Ovary (tissue), 3 donors: ENCODE results near the gene VCP.

Experiments
- EP300 ChIP-seq: sonication (generic); formaldehyde crosslinking; IDR thresholded peaks from one replicate; pipeline ENCODE4 v1.6.1; 2017; ENCODE audit warnings: antibody characterized with exemption
- POLR2A ChIP-seq: fragments of 450-650 bp; IDR thresholded peaks from one replicate; pipeline ENCODE4 v1.6.1; 2017; ENCODE audit warnings: antibody characterized with exemption, mild to moderate bottlenecking, moderate library complexity
- TF ChIP-seq, protein P1 (sequence below), 3 donors: fragments of 450-650 bp in 2 of 3; fragments of 200-600 bp in 1 of 3; IDR thresholded peaks; one replicate each; pipeline versions ENCODE4 v1.5.1 to v1.8.0; 2016 to 2022; ENCODE audit warnings: antibody characterized with exemption in 3 of 3, mild to moderate bottlenecking in 1 of 3
- donor health status: DM: no; HTN: no; CAD: no.

GRCh38 chr9:35089434-35089833 lies 17.0 kb upstream of the VCP start:
- no peak for TF ChIP-seq POLR2A
- TF ChIP-seq, protein P1, sequence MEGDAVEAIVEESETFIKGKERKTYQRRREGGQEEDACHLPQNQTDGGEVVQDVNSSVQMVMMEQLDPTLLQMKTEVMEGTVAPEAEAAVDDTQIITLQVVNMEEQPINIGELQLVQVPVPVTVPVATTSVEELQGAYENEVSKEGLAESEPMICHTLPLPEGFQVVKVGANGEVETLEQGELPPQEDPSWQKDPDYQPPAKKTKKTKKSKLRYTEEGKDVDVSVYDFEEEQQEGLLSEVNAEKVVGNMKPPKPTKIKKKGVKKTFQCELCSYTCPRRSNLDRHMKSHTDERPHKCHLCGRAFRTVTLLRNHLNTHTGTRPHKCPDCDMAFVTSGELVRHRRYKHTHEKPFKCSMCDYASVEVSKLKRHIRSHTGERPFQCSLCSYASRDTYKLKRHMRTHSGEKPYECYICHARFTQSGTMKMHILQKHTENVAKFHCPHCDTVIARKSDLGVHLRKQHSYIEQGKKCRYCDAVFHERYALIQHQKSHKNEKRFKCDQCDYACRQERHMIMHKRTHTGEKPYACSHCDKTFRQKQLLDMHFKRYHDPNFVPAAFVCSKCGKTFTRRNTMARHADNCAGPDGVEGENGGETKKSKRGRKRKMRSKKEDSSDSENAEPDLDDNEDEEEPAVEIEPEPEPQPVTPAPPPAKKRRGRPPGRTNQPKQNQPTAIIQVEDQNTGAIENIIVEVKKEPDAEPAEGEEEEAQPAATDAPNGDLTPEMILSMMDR (IDR thresholded peaks at IDR 0.05): no peak
- TF ChIP-seq EP300: no peak
